H1 (cell line): Measurements from ENCODE around the gene NOC4L. TPM values are rescaled to one million over a fixed set of nuclear protein-coding genes. Genes with fewer than 3 reads are reported as not detected.

Experiments used
- CTCF ChIA-PET: fragments of 300-600 bp; sonication (Branson Sonifier 250); formaldehyde crosslinking; loops from one replicate; lab custom pipeline; 2021; ENCODE audit not compliant: partially characterized antibody; lab: Charles Lee
- POLR2A ChIA-PET: fragments of 300-600 bp; sonication (Branson Sonifier 250); formaldehyde crosslinking; loops from one replicate; lab custom pipeline; 2021; ENCODE audit warnings: inconsistent platforms; ENCODE audit not compliant: partially characterized antibody; lab: Charles Lee
- DNase-seq, 2 experiments: peaks; one replicate each; pipeline versions ENCODE4 v3.0.0 to v3.0.0-alpha.2; 2010 to 2022; ENCODE audit warnings: low spot score in 2 of 2, low read depth in 1 of 2, mixed read lengths in 1 of 2
- FAIRE-seq: peaks from 2 replicates; lab custom pipeline; 2011; peaks lifted over from hg19 to GRCh38; lab: Jason Lieb, UNC
- H2AFZ ChIP-seq: 2 replicates; pipeline ENCODE4 v1.8.1; 2012; ENCODE audit warnings: low read length, inconsistent platforms
- H2AK5ac ChIP-seq: 2 replicates; pipeline ENCODE4 v1.6.1; 2013; ENCODE audit warnings: low read depth, low read length
- H2BK120ac ChIP-seq: replicated peaks from 2 replicates; pipeline ENCODE3; 2013; ENCODE audit warnings: low read depth, low read length, inconsistent platforms
- H2BK12ac ChIP-seq: 2 replicates; pipeline ENCODE4 v1.6.1; 2013; ENCODE audit warnings: low read depth, low read length
- H2BK15ac ChIP-seq: 2 replicates; pipeline ENCODE4 v1.6.1; 2013; ENCODE audit warnings: low read length
- H2BK20ac ChIP-seq: 2 replicates; pipeline ENCODE4 v1.6.1; 2013; ENCODE audit warnings: low read length
- H2BK5ac ChIP-seq: 2 replicates; pipeline ENCODE4 v1.6.1; 2013; ENCODE audit warnings: low read depth, low read length
- H3K14ac ChIP-seq: 2 replicates; pipeline ENCODE4 v1.6.1; 2013; ENCODE audit warnings: inconsistent platforms; ENCODE audit not compliant: insufficient read length
- H3K18ac ChIP-seq: 2 replicates; pipeline ENCODE4 v1.6.1; 2013; ENCODE audit warnings: low read length; ENCODE audit errors: extremely low read depth
- H3K23ac ChIP-seq: 2 replicates; pipeline ENCODE4 v1.6.1; 2013; ENCODE audit warnings: inconsistent platforms; ENCODE audit not compliant: insufficient read length
- H3K23me2 ChIP-seq: 2 replicates; pipeline ENCODE4 v1.6.1; 2013; ENCODE audit warnings: low read depth, low read length
- H3K27ac ChIP-seq: 2 replicates; pipeline ENCODE4 v1.6.1; 2011; ENCODE audit warnings: low read depth, low read length, inconsistent platforms
- H3K27me3 ChIP-seq, 4 experiments: replicated peaks in 1 of 4; 1 replicate in 1 of 4; 2 replicates in 3 of 4; pipeline versions ENCODE4 v1.6.1 to v1.8.1; 2011 to 2013; ENCODE audit warnings: low read length in 3 of 4, mild to moderate bottlenecking in 3 of 4, inconsistent platforms in 2 of 4, mixed read lengths in 2 of 4, moderate library complexity in 1 of 4; ENCODE audit not compliant: control insufficient read depth in 3 of 4, insufficient read depth in 3 of 4; ENCODE audit errors: extremely low read depth in 1 of 4
- H3K36me3 ChIP-seq, 4 experiments: 2 replicates each; pipeline versions ENCODE4 v1.6.1 to v1.8.1; 2011 to 2013; ENCODE audit warnings: mild to moderate bottlenecking in 4 of 4, low read length in 3 of 4, moderate library complexity in 2 of 4, control low read depth in 1 of 4, inconsistent platforms in 1 of 4; ENCODE audit not compliant: insufficient read depth in 4 of 4, control insufficient read depth in 2 of 4
- H3K4ac ChIP-seq: replicated peaks from 2 replicates; pipeline ENCODE3; 2013; ENCODE audit warnings: low read length, low read depth, mixed read lengths, inconsistent platforms; ENCODE audit not compliant: insufficient read length
- H3K4me1 ChIP-seq, 4 experiments: replicated peaks in 1 of 4; 1 replicate in 1 of 4; 2 replicates in 3 of 4; pipeline versions ENCODE4 v1.6.1 to v1.8.1; 2011 to 2013; ENCODE audit warnings: low read length in 3 of 4, inconsistent platforms in 2 of 4, mixed read lengths in 1 of 4; ENCODE audit not compliant: insufficient read depth in 4 of 4, control insufficient read depth in 3 of 4
- H3K4me2 ChIP-seq, 2 experiments: 2 replicates each; pipeline versions ENCODE4 v1.6.1 to v1.8.1; 2011 to 2013; ENCODE audit warnings: low read depth in 2 of 2, low read length in 2 of 2, control low read depth in 1 of 2, inconsistent platforms in 1 of 2, mild to moderate bottlenecking in 1 of 2; ENCODE audit not compliant: insufficient read depth in 1 of 2
- H3K4me3 ChIP-seq, 4 experiments: fragments of 200-600, 300-600 bp in 1 of 4; sonication (generic), shearing (Covaris generic), sonication (Bioruptor Twin) in 1 of 4; 2 replicates each; pipeline versions ENCODE4 v1.5.1 to v1.8.1; 2011 to 2016; ENCODE audit warnings: low read length in 4 of 4, low read depth in 3 of 4, control low read depth in 2 of 4, inconsistent platforms in 2 of 4, mild to moderate bottlenecking in 2 of 4, mixed read lengths in 1 of 4, moderate library complexity in 1 of 4; ENCODE audit not compliant: insufficient read depth in 2 of 4; ENCODE audit errors: extremely low read depth in 1 of 4
- H3K56ac ChIP-seq: replicated peaks from 2 replicates; pipeline ENCODE3; 2013; ENCODE audit warnings: low read depth, mild to moderate bottlenecking, mixed read lengths, low read length, inconsistent platforms; ENCODE audit not compliant: insufficient read length
- H3K79me1 ChIP-seq: 2 replicates; pipeline ENCODE4 v1.6.1; 2013; ENCODE audit warnings: low read depth, low read length, control low read depth
- H3K79me2 ChIP-seq, 2 experiments: 2 replicates each; pipeline versions ENCODE4 v1.6.1 to v1.8.1; 2012 to 2013; ENCODE audit warnings: low read length in 2 of 2, mild to moderate bottlenecking in 2 of 2, inconsistent platforms in 1 of 2; ENCODE audit not compliant: insufficient read depth in 2 of 2, control insufficient read depth in 1 of 2
- H3K9ac ChIP-seq, 4 experiments: replicated peaks in 1 of 4; 1 replicate in 1 of 4; 2 replicates in 3 of 4; pipeline versions ENCODE4 v1.6.1 to v1.8.1; 2011 to 2013; ENCODE audit warnings: low read depth in 3 of 4, low read length in 3 of 4, control low read depth in 2 of 4, mild to moderate bottlenecking in 2 of 4, moderate library complexity in 2 of 4, inconsistent platforms in 1 of 4; ENCODE audit errors: extremely low read depth in 1 of 4
- H3K9me3 ChIP-seq, 2 experiments: 2 replicates each; pipeline versions ENCODE4 v1.6.1 to v1.8.1; 2012 to 2013; ENCODE audit warnings: mild to moderate bottlenecking in 2 of 2, moderate library complexity in 2 of 2, control low read depth in 1 of 2, inconsistent platforms in 1 of 2, low read depth in 1 of 2, low read length in 1 of 2, mixed read lengths in 1 of 2; ENCODE audit not compliant: insufficient read depth in 2 of 2
- H4K20me1 ChIP-seq, 2 experiments: replicated peaks in 1 of 2; 2 replicates each; pipeline versions ENCODE3 to v1.8.1; 2011 to 2013; ENCODE audit warnings: inconsistent platforms in 2 of 2, low read length in 2 of 2, mild to moderate bottlenecking in 1 of 2; ENCODE audit not compliant: insufficient read depth in 2 of 2, control insufficient read depth in 1 of 2
- H4K5ac ChIP-seq: 2 replicates; pipeline ENCODE4 v1.6.1; 2013; ENCODE audit warnings: low read length, low read depth, mixed read lengths, inconsistent platforms; ENCODE audit not compliant: insufficient read length
- H4K8ac ChIP-seq: 2 replicates; pipeline ENCODE4 v1.8.0; 2013; ENCODE audit warnings: mild to moderate bottlenecking, moderate library complexity, low read length, inconsistent platforms; ENCODE audit not compliant: insufficient read depth; ENCODE audit errors: extremely low read depth
- H4K91ac ChIP-seq: replicated peaks from 2 replicates; pipeline ENCODE3; 2013; ENCODE audit warnings: low read length, mixed read lengths, inconsistent platforms; ENCODE audit not compliant: insufficient read length
- WGBS, 2 experiments: shearing (Covaris generic) in 1 of 2; methylation state at CpG; one replicate each; pipeline versions ENCODE4 v1.1.6 to v1.1.7; 2013 to 2015; ENCODE audit warnings: low lambda C conversion rate in 2 of 2, mixed read lengths in 2 of 2, inconsistent platforms in 1 of 2, low coverage in 1 of 2, missing lambda C conversion rate in 1 of 2; ENCODE audit not compliant: insufficient replicate concordance in 2 of 2, insufficient coverage in 1 of 2, insufficient read length in 1 of 2; ENCODE audit errors: extremely low coverage in 1 of 2, missing lambda C conversion rate in 1 of 2; 5-methylcytosine and 5-hydroxymethylcytosine counted together
- polyA plus RNA-seq, 7 experiments: library from polyadenylated mRNA; depleted of rRNA in 3 of 7; stranded (reverse) in 5 of 7; unstranded in 2 of 7; fragments of >200 nt in 5 of 7; fragments of 200-250 nt in 2 of 7; gene quantifications; 1 replicate in 5 of 7; 2 replicates in 1 of 7; 4 replicates in 1 of 7; pipeline versions ENCODE4 v1.2.1 to v1.2.3, GENCODE V29; 2011 to 2013; ENCODE audit warnings: missing spikeins in 2 of 7, mixed read lengths in 2 of 7
- total RNA-seq: library from RNA; stranded (reverse); fragmentation: NEBNext Ultra II Directional; extraction: Animal tissue kit (Norgen Biotek cat#: 25700); gene quantifications from 2 replicates; pipeline ENCODE4 v1.2.1, GENCODE V29; 2021

The NOC4L gene
- total and polyA plus RNA-seq, 2 of the 8 experiments (the other 6 are each of a cell fraction or from before 2014, with no cell fraction given), result 26.8 to 40.3 TPM

GRCh38 chr12:132152953-132153352 is 8.7 kb downstream of the NOC4L start:
- no peak overlapping the region for H2AK5ac ChIP-seq
- no peak overlapping the region for H4K8ac ChIP-seq
- no peak overlapping the region for H2BK12ac ChIP-seq
- no peaks in the 10 kb centered on the region; a peak in 2 of 7 replicates for H3K27me3 ChIP-seq
- ChIA-PET CTCF (interaction anchor here (1.0 to 1.4 kb wide), 9 partner anchors 8 to 262 kb away, joined by 3 to 10 read pairs (median 4); no protein-coding TSS in a partner anchor), POLR2A (interaction anchor here (1.1 kb wide), 1 partner anchor 116 kb away, joined by 3 read pairs; no protein-coding TSS in a partner anchor)
- H3K4me3 ChIP-seq, result no peak overlapping the region
- H3K14ac ChIP-seq, result no peak overlapping the region
- H4K20me1 ChIP-seq, result peaks cover 0 to 29% of the 10 kb centered on the region in 2 experiments
- WGBS, 2 experiments, result 89% methylated on average over 16 of the region's 20 CpGs; no CpG with 5 or more reads in 1 of the 2 experiments
- DNase-seq, result no peak
- H3K27ac ChIP-seq, result no peak overlapping the region
- H3K9me3 ChIP-seq, result peaks cover 3 to 19% of the 10 kb centered on the region in 2 experiments; a peak in 3 of 4 replicates
- no peak overlapping the region for H3K56ac ChIP-seq
- no peak overlapping the region for H4K91ac ChIP-seq
- peaks cover 0 to 2% of the 10 kb centered on the region in 2 experiments; a peak in 1 of 4 replicates for H3K79me2 ChIP-seq
- peaks cover 27% of the 10 kb centered on the region for H3K23me2 ChIP-seq
- H3K9ac ChIP-seq, result no peak overlapping the region
- H2AFZ ChIP-seq, result no peak overlapping the region
- H2BK5ac ChIP-seq, result no peak overlapping the region
- H2BK15ac ChIP-seq, result no peak overlapping the region
- no peak overlapping the region for H3K18ac ChIP-seq
- FAIRE-seq, result no peak
- peaks cover 0 to 3% (median 1%) of the 10 kb centered on the region in 4 experiments; a peak in 4 of 7 replicates for H3K4me1 ChIP-seq
- peaks cover 10% of the 10 kb centered on the region; the same call in 1 of the 2 replicates for H3K79me1 ChIP-seq
- H3K36me3 ChIP-seq, result peaks cover 8 to 41% (median 23%) of the 10 kb centered on the region in 4 experiments; a peak in 7 of 8 replicates
- no peak overlapping the region for H3K4me2 ChIP-seq
- no peak overlapping the region for H2BK120ac ChIP-seq
- H4K5ac ChIP-seq, result no peak overlapping the region
- H3K4ac ChIP-seq, result no peak overlapping the region
- no peak overlapping the region for H2BK20ac ChIP-seq
- H3K23ac ChIP-seq, result no peak overlapping the region
